ENCODE data around the gene ANTKMT. TPM values are rescaled to one million over a fixed set of nuclear protein-coding genes. Genes with fewer than 3 reads are reported as not detected.
A peak's percentile ranks its signal among the peaks of the same experiment; 100 is the strongest.

ANTKMT gene
- total and polyA plus RNA-seq, 2 donors (not counting 3 experiments of a cell fraction or from before 2014, with no cell fraction given): 26.1 to 27.9 TPM

- DNase-seq (ENCODE audit: low read depth, low spot score): peak; percentile 49
- no peak for TF ChIP-seq JUN (IDR thresholded peaks at IDR 0.05; ENCODE audit: borderline replicate concordance, insufficient read depth, insufficient read length, low read depth)
- TF ChIP-seq POLR2AphosphoS5 (IDR thresholded peaks at IDR 0.05; ENCODE audit: insufficient read depth, low read depth, low read length): no peak
- no peak for TF ChIP-seq CTCF (IDR thresholded peaks at IDR 0.05; ENCODE audit: extremely low read depth in 1 of 2, insufficient read depth in 1 of 2, low read depth in 1 of 2, low read length in 2 of 2)
- Histone ChIP-seq H3K27ac (ENCODE audit: insufficient read depth, low read depth, low read length) (no peak overlapping the region), H3K9me1 (replicated peaks; ENCODE audit: control insufficient read depth, extremely low read depth, insufficient read depth, low read length) (no peaks in the 10 kb centered on the region), H3K4me3 (replicated peaks in 1 of 3; ENCODE audit: insufficient read depth in 1 of 3, low read depth in 1 of 3, low read length in 3 of 3) (peak overlapping the region in 2 of 3 experiments; percentile 17 to 52), H2AFZ (ENCODE audit: low read depth, low read length) (peak overlapping the region; percentile 61), H3K4me1 (ENCODE audit: control insufficient read depth, extremely low read depth, insufficient read depth, low read length) (peaks cover 20% of the 10 kb centered on the region), H4K20me1 (replicated peaks; ENCODE audit: control insufficient read depth, extremely low read depth, insufficient read depth, low read length) (no peaks in the 10 kb centered on the region), H3K79me2 (ENCODE audit: control insufficient read depth, insufficient read depth, low read length) (peaks cover 31% of the 10 kb centered on the region), H3K9ac (replicated peaks; ENCODE audit: extremely low read depth, insufficient read depth, low read length) (no peak overlapping the region), H3K36me3 (ENCODE audit: control insufficient read depth in 2 of 2, extremely low read depth in 1 of 2, insufficient read depth in 2 of 2, low read length in 2 of 2) (peaks cover 7 to 12% of the 10 kb centered on the region in 2 experiments), H3K27me3 (ENCODE audit: control insufficient read depth in 2 of 2, insufficient read depth in 2 of 2, low read length in 2 of 2) (no peaks in the 10 kb centered on the region), H3K9me3 (replicated peaks; ENCODE audit: control insufficient read depth, insufficient read depth, low read length) (no peaks in the 10 kb centered on the region), H3K4me2 (ENCODE audit: insufficient read depth, low read length) (peak overlapping the region; percentile 22)
- ChIA-PET CTCF (no interaction called here), POLR2A (no interaction called here)
- intact Hi-C loops (cut with micrococcal nuclease) (loop anchor here (1.0 kb wide), 1 partner anchor 11 kb away; the partner anchor contains the start of gene RHOT2), dilution Hi-C loops (cut with MboI; ENCODE audit: extremely low pct_ligation_motif_present, low sequenced_read_pairs) (no loop called here)
- no peak for FAIRE-seq
- BruUV-seq (replicated peaks): no TSS peak
These were observed 41.8 kb upstream of the ANTKMT start for GRCh38 chr16:678858-679813.

Data from endothelial cell of umbilical vein (primary cell).